Ishikawa (cell line): Measurements from ENCODE around the gene BSCL2.

ENCODE experiments used
- CEBPB ChIP-seq: IDR thresholded peaks from 2 replicates; pipeline ENCODE4 v1.6.1; 2012
- CREB1 ChIP-seq: IDR thresholded peaks from 2 replicates; pipeline ENCODE4 v1.6.1; 2012; ENCODE audit warnings: low read depth
- EGR1 ChIP-seq: IDR thresholded peaks from 2 replicates; pipeline ENCODE4 v1.6.1; 2012
- EP300 ChIP-seq: IDR thresholded peaks from 2 replicates; pipeline ENCODE4 v1.6.1; 2012; ENCODE audit warnings: borderline replicate concordance
- FOXM1 ChIP-seq: IDR thresholded peaks from 2 replicates; pipeline ENCODE4 v1.6.1; 2012; ENCODE audit warnings: low read depth, borderline replicate concordance
- NFIC ChIP-seq: IDR thresholded peaks from 2 replicates; pipeline ENCODE4 v1.6.1; 2012
- RAD21 ChIP-seq: IDR thresholded peaks from 2 replicates; pipeline ENCODE4 v1.6.1; 2012; ENCODE audit warnings: low read depth
- TAF1 ChIP-seq: IDR thresholded peaks from 2 replicates; pipeline ENCODE4 v1.6.1; 2012; ENCODE audit warnings: low read depth, mild to moderate bottlenecking
- TCF12 ChIP-seq: IDR thresholded peaks from 2 replicates; pipeline ENCODE4 v1.6.1; 2012; ENCODE audit warnings: low read depth
- TEAD4 ChIP-seq: IDR thresholded peaks from 2 replicates; pipeline ENCODE4 v1.6.1; 2012
- YY1 ChIP-seq: IDR thresholded peaks from 2 replicates; pipeline ENCODE4 v1.6.1; 2012; ENCODE audit warnings: low read depth
- ZBTB7A ChIP-seq: IDR thresholded peaks from 2 replicates; pipeline ENCODE4 v1.6.1; 2012; ENCODE audit warnings: low read depth
- TF ChIP-seq, protein P1 (sequence below): IDR thresholded peaks from 2 replicates; pipeline ENCODE4 v1.6.1; 2012; ENCODE audit warnings: low read depth, mild to moderate bottlenecking
- TF ChIP-seq, protein P2 (sequence below): IDR thresholded peaks from 2 replicates; pipeline ENCODE4 v1.6.1; 2012
- TF ChIP-seq, protein P3 (sequence below): IDR thresholded peaks from 2 replicates; pipeline ENCODE4 v1.6.1; 2012

BSCL2 gene

DNA sequence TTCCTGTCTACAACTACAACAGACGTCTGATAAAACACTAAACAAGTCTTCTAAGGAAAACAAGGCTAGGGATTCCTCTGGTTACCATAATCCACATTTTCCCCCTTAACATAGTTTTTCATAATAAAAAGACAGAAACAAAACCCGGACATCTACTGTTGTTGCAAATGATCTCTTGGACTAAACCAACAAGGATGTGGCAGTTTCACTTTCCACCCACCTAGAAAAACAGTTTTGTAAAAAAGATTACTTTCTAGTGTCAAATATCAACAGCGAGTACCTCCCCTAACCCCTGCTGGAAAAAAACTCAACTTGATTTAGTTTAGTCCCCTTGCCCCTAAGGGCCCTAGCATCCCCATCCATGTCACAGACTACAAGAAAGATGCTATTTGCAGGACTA lies 5.6 kb upstream of the BSCL2 start:
- TF ChIP-seq, protein P1, sequence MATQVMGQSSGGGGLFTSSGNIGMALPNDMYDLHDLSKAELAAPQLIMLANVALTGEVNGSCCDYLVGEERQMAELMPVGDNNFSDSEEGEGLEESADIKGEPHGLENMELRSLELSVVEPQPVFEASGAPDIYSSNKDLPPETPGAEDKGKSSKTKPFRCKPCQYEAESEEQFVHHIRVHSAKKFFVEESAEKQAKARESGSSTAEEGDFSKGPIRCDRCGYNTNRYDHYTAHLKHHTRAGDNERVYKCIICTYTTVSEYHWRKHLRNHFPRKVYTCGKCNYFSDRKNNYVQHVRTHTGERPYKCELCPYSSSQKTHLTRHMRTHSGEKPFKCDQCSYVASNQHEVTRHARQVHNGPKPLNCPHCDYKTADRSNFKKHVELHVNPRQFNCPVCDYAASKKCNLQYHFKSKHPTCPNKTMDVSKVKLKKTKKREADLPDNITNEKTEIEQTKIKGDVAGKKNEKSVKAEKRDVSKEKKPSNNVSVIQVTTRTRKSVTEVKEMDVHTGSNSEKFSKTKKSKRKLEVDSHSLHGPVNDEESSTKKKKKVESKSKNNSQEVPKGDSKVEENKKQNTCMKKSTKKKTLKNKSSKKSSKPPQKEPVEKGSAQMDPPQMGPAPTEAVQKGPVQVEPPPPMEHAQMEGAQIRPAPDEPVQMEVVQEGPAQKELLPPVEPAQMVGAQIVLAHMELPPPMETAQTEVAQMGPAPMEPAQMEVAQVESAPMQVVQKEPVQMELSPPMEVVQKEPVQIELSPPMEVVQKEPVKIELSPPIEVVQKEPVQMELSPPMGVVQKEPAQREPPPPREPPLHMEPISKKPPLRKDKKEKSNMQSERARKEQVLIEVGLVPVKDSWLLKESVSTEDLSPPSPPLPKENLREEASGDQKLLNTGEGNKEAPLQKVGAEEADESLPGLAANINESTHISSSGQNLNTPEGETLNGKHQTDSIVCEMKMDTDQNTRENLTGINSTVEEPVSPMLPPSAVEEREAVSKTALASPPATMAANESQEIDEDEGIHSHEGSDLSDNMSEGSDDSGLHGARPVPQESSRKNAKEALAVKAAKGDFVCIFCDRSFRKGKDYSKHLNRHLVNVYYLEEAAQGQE: no peak
- TF ChIP-seq, protein P2, sequence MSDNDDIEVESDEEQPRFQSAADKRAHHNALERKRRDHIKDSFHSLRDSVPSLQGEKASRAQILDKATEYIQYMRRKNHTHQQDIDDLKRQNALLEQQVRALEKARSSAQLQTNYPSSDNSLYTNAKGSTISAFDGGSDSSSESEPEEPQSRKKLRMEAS: no peak
- TF ChIP-seq YY1 (no peak), NFIC (no peak), ZBTB7A (no peak), FOXM1 (no peak), TEAD4 (no peak), TAF1 (no peak), CEBPB (no peak)
- TF ChIP-seq, protein P3, sequence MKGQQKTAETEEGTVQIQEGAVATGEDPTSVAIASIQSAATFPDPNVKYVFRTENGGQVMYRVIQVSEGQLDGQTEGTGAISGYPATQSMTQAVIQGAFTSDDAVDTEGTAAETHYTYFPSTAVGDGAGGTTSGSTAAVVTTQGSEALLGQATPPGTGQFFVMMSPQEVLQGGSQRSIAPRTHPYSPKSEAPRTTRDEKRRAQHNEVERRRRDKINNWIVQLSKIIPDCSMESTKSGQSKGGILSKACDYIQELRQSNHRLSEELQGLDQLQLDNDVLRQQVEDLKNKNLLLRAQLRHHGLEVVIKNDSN: no peak

DNA sequence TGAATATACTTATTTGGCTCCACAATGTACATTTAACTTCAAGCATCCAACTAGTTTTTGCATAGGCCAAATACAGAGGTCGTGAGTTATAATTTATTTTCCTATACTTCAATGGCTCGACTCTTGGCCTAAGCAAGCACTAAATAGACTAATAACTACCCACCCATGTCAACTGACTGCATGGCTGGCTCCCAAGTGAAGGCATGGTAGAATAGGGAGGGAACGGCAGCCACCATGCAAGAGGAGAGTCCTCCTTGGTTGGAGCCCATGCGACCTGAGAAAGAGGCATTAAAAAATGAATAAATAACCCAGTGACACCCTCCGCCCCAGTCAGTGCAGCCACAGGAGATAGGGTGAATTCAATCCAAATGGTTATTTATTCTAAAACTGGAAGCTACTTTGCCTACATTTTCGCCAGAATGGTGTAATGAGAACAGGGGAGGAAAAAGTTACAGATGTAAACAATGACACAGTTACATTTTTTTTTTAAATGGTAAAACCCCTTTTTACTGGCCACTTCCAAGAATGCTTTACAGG lies 5.1 kb upstream of the BSCL2 start:
- TF ChIP-seq ZBTB7A (no peak), EP300 (no peak), TAF1 (no peak), TEAD4 (no peak)

DNA sequence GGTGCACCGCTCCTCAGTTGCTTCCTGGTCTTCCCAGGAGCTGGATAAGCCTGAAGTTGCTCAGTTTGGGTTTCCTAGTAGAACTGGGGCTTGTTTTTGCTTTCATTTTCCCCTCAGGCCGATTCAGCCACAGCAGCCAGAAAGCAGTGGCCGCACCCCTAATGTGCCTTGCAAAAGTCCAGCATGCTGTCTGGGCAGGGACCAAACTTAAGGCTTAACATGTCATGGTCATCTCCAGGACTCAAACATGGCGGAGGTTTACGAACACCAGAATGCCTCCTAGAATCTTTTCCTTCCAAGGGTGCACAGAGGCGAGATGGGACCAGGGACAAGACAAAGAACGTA lies 2.7 kb upstream of the BSCL2 start:
- TF ChIP-seq TCF12 (no peak), CREB1 (no peak), RAD21 (no peak), TEAD4 (no peak)
- TF ChIP-seq, protein P1: no peak
- TF ChIP-seq, protein P2: no peak

DNA sequence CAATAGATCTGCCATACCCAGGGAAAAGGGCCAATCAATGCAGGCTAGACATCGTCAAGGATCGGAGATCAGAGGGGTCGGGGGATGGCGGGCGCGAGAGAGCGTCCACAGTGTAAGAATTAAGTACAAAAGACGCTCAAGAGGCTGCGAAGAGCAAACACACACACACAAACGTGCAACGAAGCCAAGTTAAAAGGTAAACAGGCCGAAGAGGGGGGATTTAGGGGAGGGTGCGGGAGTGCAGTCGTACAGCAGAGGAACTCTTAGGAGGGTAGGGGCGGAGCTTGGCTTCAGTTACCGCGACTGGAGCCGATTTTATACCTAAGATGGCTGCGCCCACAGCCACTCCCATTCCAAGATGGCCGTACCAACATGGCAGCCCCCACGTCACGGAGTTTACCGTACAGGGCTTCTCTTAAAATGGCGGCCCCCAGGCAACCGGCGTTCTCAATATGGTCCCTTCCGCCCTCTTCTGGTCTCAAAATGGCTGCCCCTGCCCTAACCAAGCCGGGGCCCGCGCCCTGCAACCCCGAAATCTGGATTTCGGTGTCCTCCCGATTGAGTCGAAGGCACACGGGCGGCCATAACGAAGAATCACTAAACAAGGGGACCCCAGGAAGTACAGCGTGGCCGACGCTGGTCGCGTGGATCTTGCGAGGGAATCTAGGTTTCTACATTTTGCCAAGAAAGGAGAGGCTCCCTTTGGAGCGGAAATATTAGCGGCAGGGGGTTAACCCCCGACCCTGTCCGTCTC lies 2.2 kb upstream of the BSCL2 start:
- TF ChIP-seq, protein P3: no peak
- TF ChIP-seq CREB1 (no peak), YY1 (peak; percentile 77), EP300 (no peak), TCF12 (no peak)
- TF ChIP-seq, protein P1: no peak

DNA sequence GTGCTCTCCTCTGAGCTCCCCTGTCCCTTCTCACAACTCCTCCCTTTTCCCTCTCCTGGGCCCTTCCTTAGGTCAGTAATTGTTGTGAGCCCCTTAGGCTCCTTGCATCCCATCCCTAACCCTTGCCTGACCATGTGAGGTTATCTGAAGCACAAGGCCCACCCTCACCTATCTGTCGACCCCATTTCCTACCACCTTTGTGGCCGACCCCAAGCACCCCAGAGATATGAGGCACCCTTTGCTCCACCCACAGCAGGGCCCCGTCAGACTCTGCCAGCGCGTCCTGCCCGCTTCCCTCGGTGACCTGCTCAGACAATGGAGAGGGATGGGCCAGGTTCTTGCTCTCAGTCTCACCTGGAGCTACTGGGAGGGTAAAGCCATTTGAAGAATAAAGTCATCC lies 1.6 kb upstream of the BSCL2 start:
- TF ChIP-seq, protein P2: no peak
- TF ChIP-seq YY1: no peak
- TF ChIP-seq RAD21: no peak
- no peak for TF ChIP-seq EP300
- no peak for TF ChIP-seq FOXM1
- TF ChIP-seq CREB1: no peak
- TF ChIP-seq EGR1: no peak
- TF ChIP-seq NFIC: no peak
- no peak for TF ChIP-seq TEAD4
- TF ChIP-seq ZBTB7A: no peak
- TF ChIP-seq TAF1: no peak
- TF ChIP-seq TCF12: no peak
- no peak for TF ChIP-seq CEBPB
- TF ChIP-seq, protein P3: no peak
- TF ChIP-seq, protein P1: no peak
